Body of pancreas (tissue), 4 donors: ENCODE data around the gene CERT1. TPM values are rescaled to one million over a fixed set of nuclear protein-coding genes. Genes with fewer than 3 reads are reported as not detected.
"Not testable (repeated sequence)": the region's sequence is repeated elsewhere in the genome, so short reads cannot be mapped to it uniquely, and the experiment has no call there.

Experiments
- ATAC-seq: fragments of 150-250 bp; one replicate; pipeline ENCODE4 v1.9.1; 2016
- DNase-seq, 4 donors: peaks; one replicate each; pipeline ENCODE4 v3.0.0-alpha.2; 2019
- H3K27ac ChIP-seq, 4 donors: fragments of 200-600 bp; sonication (generic); 1 replicate in 3 of 4; 2 replicates in 1 of 4; pipeline versions ENCODE4 v1.5.1 to v1.6.1; 2016 to 2019; ENCODE audit warnings: mild to moderate bottlenecking in 1 of 4, mixed read lengths in 1 of 4, moderate library complexity in 1 of 4
- H3K27me3 ChIP-seq, 2 donors: fragments of 200-600 bp; sonication (generic); one replicate each; pipeline ENCODE4 v1.6.0; 2016; ENCODE audit warnings: mild to moderate bottlenecking in 1 of 2
- H3K36me3 ChIP-seq, 2 donors: fragments of 200-600 bp; sonication (generic); replicated peaks in 1 of 2; 2 replicates each; pipeline ENCODE4 v1.5.1; 2016; ENCODE audit warnings: low read depth in 2 of 2; ENCODE audit not compliant: insufficient read depth in 1 of 2
- H3K4me1 ChIP-seq: fragments of 200-600 bp; sonication (generic); one replicate; pipeline ENCODE4 v1.6.0; 2016
- H3K4me3 ChIP-seq, 2 donors: fragments of 200-600 bp; sonication (generic); 1 replicate in 1 of 2; 2 replicates in 1 of 2; pipeline ENCODE4 v1.5.1; 2016 to 2019
- H3K9me3 ChIP-seq, 3 donors: fragments of 200-600 bp; sonication (generic); 1 replicate in 2 of 3; 2 replicates in 1 of 3; pipeline ENCODE4 v1.5.1; 2016
- CTCF ChIP-seq, 7 experiments: fragments of 450-650 bp in 4 of 7; fragments of 200-600 bp in 3 of 7; sonication (generic) in 3 of 7; IDR thresholded peaks; one replicate each; pipeline ENCODE4 v1.5.1; 2016 to 2019; ENCODE audit warnings: antibody characterized with exemption in 7 of 7
- POLR2A ChIP-seq, 3 donors: fragments of 450-650 bp; IDR thresholded peaks; one replicate each; pipeline ENCODE4 v1.6.1; 2016; ENCODE audit warnings: antibody characterized with exemption in 3 of 3, mild to moderate bottlenecking in 2 of 3
- WGBS, 2 donors: methylation state at CpG; one replicate each; pipeline ENCODE4 v1.1.5; 2017; 5-methylcytosine and 5-hydroxymethylcytosine counted together
- intact Hi-C: fragments of 100-400 bp; cut with DNase I; formaldehyde crosslinking; loops from one replicate; pipeline ENCODE4 v1.15.1; 2023
- total RNA-seq, 2 donors: library from RNA; depleted of rRNA; stranded (reverse); fragments of >200 nt; gene quantifications; one replicate each; pipeline ENCODE4 v1.1.0, GENCODE V29; 2016

The CERT1 gene
- total RNA-seq: 10 to 100 TPM; 17.8 to 19.5 TPM

- intact Hi-C loops: no loop called here
- TF ChIP-seq POLR2A (IDR thresholded peaks at IDR 0.05) (peak; percentile 67 to 94 (median 91)), CTCF (IDR thresholded peaks at IDR 0.05) (no peak)
- no peaks in the 10 kb centered on the region for H3K9me3 ChIP-seq
Measured at GRCh38 chr5:75511435-75512382, at the start of gene CERT1, which contains the start of gene POLK. Gene CERT1 (minus strand): TSS chr5:75511629. CDS start chr5:75511207, 422 bp downstream. Gene POLK (plus strand): TSS chr5:75511891.

DNA sequence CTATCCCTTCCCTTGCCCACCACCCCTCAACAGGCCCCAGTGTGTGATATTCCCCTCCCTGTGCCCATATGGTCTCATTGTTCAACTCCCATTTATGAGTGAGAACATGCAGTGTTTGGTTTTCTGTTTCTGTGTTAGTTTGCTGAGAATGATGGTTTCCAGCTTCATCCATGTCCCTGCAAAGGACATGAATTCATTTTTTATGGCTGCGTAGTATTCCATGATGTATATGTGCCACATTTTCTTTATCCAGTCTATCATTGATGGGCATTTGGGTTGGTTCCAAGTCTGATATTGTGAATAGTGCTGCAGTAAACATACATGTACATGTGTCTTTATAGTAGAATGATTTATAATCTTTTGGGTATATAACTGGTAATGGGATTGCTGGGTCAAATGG is 49.2 kb upstream of the CERT1 start:
- WGBS, 2 donors: 95 to 100% methylated on average over 1 of the region's 1 CpG
- ATAC-seq, H3K4me3 ChIP-seq, H3K9me3 ChIP-seq, H3K4me1 ChIP-seq, H3K27ac ChIP-seq, H3K27me3 ChIP-seq, DNase-seq, intact Hi-C loops, H3K36me3 ChIP-seq: not testable (repeated sequence)

More at GRCh38 chr5:75511435-75512382, at the start of gene CERT1, which contains the start of gene POLK:
- Histone ChIP-seq H3K4me3 (peak within 1 kb of the TSS; percentile 69 to 84), H3K4me1 (peaks cover 40% of the 10 kb centered on the region), H3K27ac (peak within 1 kb of the TSS; percentile 50 to 92 (median 86)), H3K36me3 (no peaks in the 10 kb centered on the region), H3K27me3 (no peaks in the 10 kb centered on the region)
- peak; percentile 98 for ATAC-seq
- peak; percentile 96 to 98 (median 97) for DNase-seq
- WGBS, 2 donors: 0 to 1% methylated on average over 60 to 71 of the region's 71 CpGs

GRCh38 chr5:75558981-75559632 is 47.7 kb upstream of the CERT1 start:
- 74 to 77% methylated on average over 4 of the region's 4 CpGs for WGBS, 2 donors
- intact Hi-C loops: no loop called here
- Histone ChIP-seq H3K4me3 (no peak overlapping the region), H3K27ac (no peak overlapping the region), H3K9me3 (no peaks in the 10 kb centered on the region), H3K36me3 (no peaks in the 10 kb centered on the region), H3K4me1 (no peaks in the 10 kb centered on the region), H3K27me3 (no peaks in the 10 kb centered on the region)
- no peak for ATAC-seq
- DNase-seq: no peak
- TF ChIP-seq POLR2A (IDR thresholded peaks at IDR 0.05): no peak
- TF ChIP-seq CTCF (IDR thresholded peaks at IDR 0.05): no peak

- H3K27ac ChIP-seq: no peak overlapping the region
- H3K4me3 ChIP-seq: no peak overlapping the region
- H3K9me3 ChIP-seq: no peaks in the 10 kb centered on the region
- ATAC-seq: no peak
- WGBS, 2 donors: 88 to 98% methylated on average over 1 of the region's 1 CpG
- no peaks in the 10 kb centered on the region for H3K4me1 ChIP-seq
- DNase-seq: no peak
- no peaks in the 10 kb centered on the region for H3K27me3 ChIP-seq
- TF ChIP-seq CTCF (IDR thresholded peaks at IDR 0.05) (no peak), POLR2A (IDR thresholded peaks at IDR 0.05) (no peak)
- no peaks in the 10 kb centered on the region for H3K36me3 ChIP-seq
- intact Hi-C loops: no loop called here
Measured at GRCh38 chr5:75558221-75558620, 46.8 kb upstream of the CERT1 start.

- no peaks in the 10 kb centered on the region for H3K9me3 ChIP-seq
- no peak for ATAC-seq
- intact Hi-C loops: no loop called here
- no peaks in the 10 kb centered on the region for H3K27me3 ChIP-seq
- WGBS, 2 donors: 56 to 81% methylated on average over 1 of the region's 1 CpG
- DNase-seq: no peak
- TF ChIP-seq POLR2A (IDR thresholded peaks at IDR 0.05) (no peak), CTCF (IDR thresholded peaks at IDR 0.05) (no peak)
- H3K4me1 ChIP-seq: no peaks in the 10 kb centered on the region
- no peak overlapping the region for H3K4me3 ChIP-seq
- H3K27ac ChIP-seq: no peak overlapping the region
- no peaks in the 10 kb centered on the region for H3K36me3 ChIP-seq
Measured at GRCh38 chr5:75553358-75553757, 41.9 kb upstream of the CERT1 start.
